IPS DF 6.9 (cell line): ENCODE measurements around the gene GAP43.

Experiments
- DNase-seq: peaks from one replicate; pipeline ENCODE4 v3.0.0-alpha.2; 2013; ENCODE audit warnings: low read depth, low spot score
- H3K27ac ChIP-seq: one replicate; pipeline ENCODE4 v1.5.1; 2013; ENCODE audit warnings: low read length, control low read depth
- H3K27me3 ChIP-seq: 2 replicates; pipeline ENCODE4 v1.6.1; 2013; ENCODE audit warnings: mild to moderate bottlenecking, low read length; ENCODE audit not compliant: control insufficient read depth, insufficient read depth
- H3K36me3 ChIP-seq: 2 replicates; pipeline ENCODE4 v1.6.1; 2013; ENCODE audit warnings: low read length; ENCODE audit not compliant: control insufficient read depth, insufficient read depth
- H3K4me1 ChIP-seq: 2 replicates; pipeline ENCODE4 v1.6.1; 2013; ENCODE audit warnings: low read length; ENCODE audit not compliant: control insufficient read depth, insufficient read depth
- H3K4me3 ChIP-seq: 2 replicates; pipeline ENCODE4 v1.5.1; 2013; ENCODE audit warnings: mild to moderate bottlenecking, low read length
- H3K9me3 ChIP-seq: 2 replicates; pipeline ENCODE4 v1.6.1; 2013; ENCODE audit warnings: low read length, inconsistent platforms; ENCODE audit not compliant: control insufficient read depth, insufficient read depth
- WGBS: extraction: QIAGEN DNeasy Blood & Tissue Kit; methylation state at CpG from one replicate; pipeline ENCODE4 v1.1.7; 2013; ENCODE audit warnings: mixed read lengths, missing lambda C conversion rate; ENCODE audit not compliant: insufficient read length, insufficient coverage; 5-methylcytosine and 5-hydroxymethylcytosine counted together

The GAP43 gene

DNA sequence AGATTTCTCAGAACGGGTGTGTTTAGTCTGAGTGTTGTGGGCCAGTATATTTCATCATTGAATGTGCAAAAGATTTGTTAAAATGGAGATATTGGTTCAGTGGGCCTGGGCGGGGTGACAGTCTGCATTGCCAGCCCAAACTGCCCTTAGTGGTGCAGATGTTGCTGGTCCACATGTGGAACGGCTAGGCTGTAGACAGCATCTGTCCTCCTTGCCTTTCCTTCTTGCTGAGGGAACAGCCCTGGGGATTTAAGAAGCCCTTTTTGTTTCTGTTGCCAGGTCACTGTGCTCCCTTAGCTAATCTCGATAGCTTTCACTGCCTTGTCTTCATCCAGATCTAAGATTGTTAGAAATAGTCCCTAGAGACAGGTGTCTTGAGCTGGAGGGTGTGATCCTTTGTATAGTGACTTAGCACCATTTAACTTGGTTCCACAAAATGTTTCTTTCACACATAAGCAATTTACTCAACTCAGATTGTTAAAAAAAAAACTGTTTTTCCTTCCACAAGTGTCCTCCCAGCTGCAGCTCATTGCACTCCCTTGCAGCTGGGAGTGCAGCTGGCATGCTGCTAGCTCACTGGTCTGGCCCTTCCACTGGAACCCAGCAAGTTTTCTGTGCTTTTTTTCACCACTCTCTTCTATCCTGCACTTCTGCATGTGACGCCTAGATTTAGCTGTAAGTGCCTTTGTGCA is 37.5 kb downstream of the GAP43 start:
- Histone ChIP-seq H3K4me3 (no peak overlapping the region), H3K27me3 (no peaks in the 10 kb centered on the region), H3K9me3 (no peaks in the 10 kb centered on the region), H3K27ac (no peak overlapping the region), H3K4me1 (no peaks in the 10 kb centered on the region; the same call in 1 of the 2 replicates), H3K36me3 (no peaks in the 10 kb centered on the region)
- WGBS, result no CpG with 5 or more reads among the region's 5 CpGs
- no peak for DNase-seq

DNA sequence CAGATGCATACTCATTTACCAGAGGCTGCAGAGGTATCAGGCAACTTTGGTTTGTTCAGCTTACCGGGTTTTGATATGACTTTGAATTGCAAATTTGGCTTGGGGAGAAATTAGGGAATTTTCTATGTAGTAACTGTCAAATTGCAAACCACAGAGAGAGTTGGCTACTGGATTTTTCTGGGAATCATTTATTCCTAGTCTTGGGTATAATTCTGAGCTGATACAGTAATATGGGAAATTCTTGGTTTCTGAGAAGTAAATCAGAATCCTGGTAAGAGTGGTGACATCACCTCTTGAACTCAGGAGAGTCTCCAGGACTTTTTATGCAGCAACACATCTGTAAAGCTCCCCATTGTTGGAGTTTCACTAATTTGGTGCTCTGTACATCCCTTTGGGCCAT is 39.0 kb downstream of the GAP43 start:
- Histone ChIP-seq H3K36me3 (no peaks in the 10 kb centered on the region), H3K4me3 (no peak overlapping the region), H3K27ac (no peak overlapping the region), H3K27me3 (no peaks in the 10 kb centered on the region), H3K9me3 (no peaks in the 10 kb centered on the region), H3K4me1 (peaks cover 2% of the 10 kb centered on the region; the same call in 1 of the 2 replicates)
- DNase-seq, result no peak
- WGBS, result no CpG with 5 or more reads among the region's 1 CpG

DNA sequence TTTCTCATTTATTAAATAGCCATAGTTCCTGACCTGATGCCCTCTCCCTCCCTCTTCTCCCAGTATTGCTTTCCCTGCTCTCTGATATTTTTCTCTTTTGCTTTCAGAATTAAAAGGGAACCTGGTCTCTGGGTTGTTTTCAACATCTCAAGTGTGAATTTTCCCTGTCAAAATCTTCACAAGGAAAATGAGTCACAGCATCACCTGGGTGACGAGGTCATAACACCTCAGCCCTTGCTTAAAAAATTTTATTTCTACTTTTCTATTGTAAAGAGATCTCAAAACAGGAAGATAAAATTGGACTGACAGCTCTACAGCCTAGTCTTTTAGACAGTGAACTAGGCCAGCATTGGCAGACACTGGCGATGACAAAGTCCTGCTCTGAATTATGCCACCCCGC is 40.1 kb downstream of the GAP43 start:
- H3K36me3 ChIP-seq, result no peaks in the 10 kb centered on the region
- no peak overlapping the region for H3K4me3 ChIP-seq
- H3K4me1 ChIP-seq, result peaks cover 2% of the 10 kb centered on the region; the same call in 1 of the 2 replicates
- no peak overlapping the region for H3K27ac ChIP-seq
- whole genome bisulfite sequencing, result no CpG with 5 or more reads among the region's 3 CpGs
- H3K9me3 ChIP-seq, result no peaks in the 10 kb centered on the region
- DNase-seq, result no peak
- no peaks in the 10 kb centered on the region for H3K27me3 ChIP-seq

DNA sequence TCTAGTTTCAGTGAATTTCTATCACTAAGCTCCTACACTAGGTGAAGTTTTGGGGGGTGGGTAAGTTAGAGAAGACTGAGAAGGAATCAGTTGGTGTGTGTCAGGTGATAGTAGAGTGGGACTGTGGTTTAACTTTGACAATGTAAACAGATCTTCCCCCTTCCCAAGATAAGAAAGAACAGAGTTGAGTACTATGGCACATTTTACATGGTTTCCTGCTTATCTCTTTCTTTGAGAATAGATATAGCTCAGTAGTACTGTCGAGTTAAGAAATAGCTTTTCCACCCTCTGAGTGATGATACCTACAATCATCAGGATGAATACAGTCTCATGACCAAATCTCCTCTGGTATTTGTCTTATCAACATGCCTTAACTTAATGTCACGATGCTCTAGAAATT is 42.8 kb downstream of the GAP43 start:
- no peak for DNase-seq
- no CpG with 5 or more reads among the region's 2 CpGs for WGBS
- Histone ChIP-seq H3K36me3 (no peaks in the 10 kb centered on the region), H3K4me3 (no peak overlapping the region), H3K27me3 (no peaks in the 10 kb centered on the region), H3K9me3 (no peaks in the 10 kb centered on the region), H3K4me1 (0 out of 2 replicates have a peak, but pooled peaks cover 2% of the 10 kb centered on the region), H3K27ac (no peak overlapping the region)

DNA sequence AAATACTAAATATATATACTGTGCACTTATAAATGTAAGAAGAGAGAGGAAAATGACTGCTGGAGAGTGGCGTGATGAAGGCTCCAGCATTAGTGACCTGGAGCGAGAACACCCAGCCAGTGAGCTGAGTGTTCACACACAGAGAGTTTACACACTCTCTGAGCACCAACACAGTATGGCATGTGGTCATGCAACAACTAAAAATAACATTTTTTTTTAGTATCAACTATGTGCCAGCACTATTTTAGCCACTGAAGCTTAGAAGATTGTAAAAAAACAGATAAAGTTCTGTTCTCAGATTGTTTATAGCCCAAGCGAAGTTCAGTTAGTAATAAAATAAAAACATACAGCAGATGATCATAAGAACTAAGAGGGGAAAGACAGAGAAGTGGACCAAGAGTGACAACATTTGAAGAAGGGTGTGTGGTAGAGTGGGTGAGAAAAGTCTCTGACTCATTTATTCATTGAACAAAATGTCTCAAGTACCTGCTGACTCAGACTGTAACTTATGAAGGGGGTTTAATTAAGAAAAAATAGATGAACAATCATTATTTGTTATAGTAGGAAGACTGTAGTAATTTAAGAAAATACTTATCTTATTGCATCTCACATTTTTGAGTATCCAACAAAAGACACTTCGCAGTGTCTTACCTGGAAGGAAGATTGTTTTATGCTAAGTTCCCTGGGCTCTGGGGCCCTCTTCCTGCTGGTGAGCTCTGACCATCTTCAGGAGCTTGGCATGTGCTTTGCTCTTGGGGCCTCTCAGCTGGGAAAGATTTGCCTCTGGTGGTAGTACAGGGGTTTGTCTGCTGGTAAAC is 43.8 kb downstream of the GAP43 start:
- no CpG with 5 or more reads among the region's 4 CpGs for WGBS
- Histone ChIP-seq H3K27ac (no peak overlapping the region), H3K4me3 (no peak overlapping the region), H3K27me3 (no peaks in the 10 kb centered on the region), H3K36me3 (no peaks in the 10 kb centered on the region), H3K9me3 (no peaks in the 10 kb centered on the region), H3K4me1 (0 out of 2 replicates have a peak, but pooled peaks cover 2% of the 10 kb centered on the region)
- DNase-seq, result no peak

GRCh38 chr3:115667738-115668065 is 44.4 kb downstream of the GAP43 start:
- no peaks in the 10 kb centered on the region for H3K27me3 ChIP-seq
- H3K9me3 ChIP-seq, result no peaks in the 10 kb centered on the region
- H3K4me1 ChIP-seq, result 0 out of 2 replicates have a peak, but pooled peaks cover 2% of the 10 kb centered on the region
- H3K4me3 ChIP-seq, result no peak overlapping the region
- no peak for DNase-seq
- H3K27ac ChIP-seq, result no peak overlapping the region
- H3K36me3 ChIP-seq, result no peaks in the 10 kb centered on the region

GRCh38 chr3:115670911-115671310 is 47.6 kb downstream of the GAP43 start:
- Histone ChIP-seq H3K9me3 (no peaks in the 10 kb centered on the region), H3K4me3 (no peak overlapping the region), H3K27ac (no peak overlapping the region), H3K36me3 (no peaks in the 10 kb centered on the region), H3K4me1 (0 out of 2 replicates have a peak, but pooled peaks cover 2% of the 10 kb centered on the region), H3K27me3 (no peaks in the 10 kb centered on the region)
- no peak for DNase-seq

GRCh38 chr3:115671761-115672455 is 48.6 kb downstream of the GAP43 start:
- H3K36me3 ChIP-seq, result no peaks in the 10 kb centered on the region
- no peaks in the 10 kb centered on the region for H3K27me3 ChIP-seq
- DNase-seq, result no peak
- H3K4me3 ChIP-seq, result no peak overlapping the region
- H3K27ac ChIP-seq, result no peak overlapping the region
- H3K4me1 ChIP-seq, result no peaks in the 10 kb centered on the region
- no CpG with 5 or more reads among the region's 5 CpGs for WGBS
- H3K9me3 ChIP-seq, result no peaks in the 10 kb centered on the region

- no peak for DNase-seq
- Histone ChIP-seq H3K27ac (no peak overlapping the region), H3K27me3 (no peaks in the 10 kb centered on the region), H3K4me1 (no peaks in the 10 kb centered on the region), H3K9me3 (no peaks in the 10 kb centered on the region), H3K36me3 (no peaks in the 10 kb centered on the region), H3K4me3 (no peak overlapping the region)
- no CpG with 5 or more reads among the region's 3 CpGs for WGBS
Observed at GRCh38 chr3:115673881-115674280, 50.6 kb downstream of the GAP43 start.

DNA sequence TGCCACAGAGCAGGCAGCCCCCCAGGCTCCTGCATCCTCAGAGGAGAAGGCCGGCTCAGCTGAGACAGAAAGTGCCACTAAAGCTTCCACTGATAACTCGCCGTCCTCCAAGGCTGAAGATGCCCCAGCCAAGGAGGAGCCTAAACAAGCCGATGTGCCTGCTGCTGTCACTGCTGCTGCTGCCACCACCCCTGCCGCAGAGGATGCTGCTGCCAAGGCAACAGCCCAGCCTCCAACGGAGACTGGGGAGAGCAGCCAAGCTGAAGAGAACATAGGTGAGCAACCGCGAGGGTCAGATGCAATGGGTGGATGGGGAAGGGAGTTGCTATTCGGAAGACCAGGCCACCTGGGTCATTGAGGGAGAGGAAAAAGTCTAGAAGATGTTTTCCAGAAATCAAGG is 53.0 kb downstream of the GAP43 start:
- Histone ChIP-seq H3K27ac (no peak overlapping the region), H3K9me3 (no peaks in the 10 kb centered on the region), H3K4me3 (no peak overlapping the region), H3K36me3 (no peaks in the 10 kb centered on the region), H3K4me1 (no peaks in the 10 kb centered on the region), H3K27me3 (no peaks in the 10 kb centered on the region)
- no peak for DNase-seq
- no CpG with 5 or more reads among the region's 9 CpGs for WGBS
